Natural killer cell treated with Interleukin-12 subunit alpha and Interleukin-12 subunit beta and Interleukin-15 and Interleukin-18, amount 100 ng/mL, for 72 hours (primary cell): Measurements from ENCODE around the gene UHRF1. TPM values are rescaled to one million over a fixed set of nuclear protein-coding genes. Genes with fewer than 3 reads are reported as not detected.
A peak's percentile ranks its signal among the peaks of the same experiment; 100 is the strongest.

Experiments used
- ATAC-seq, 2 donors: fragments of 150-1000 bp; cut with Tn5 transposase in 1 of 2; sonication (Bioruptor Pico), chemical (Tn5 transposase) in 1 of 2; 2 replicates each; pipeline ENCODE4 v1.10.0; 2021
- DNase-seq: peaks from one replicate; pipeline ENCODE4 v3.0.0; 2022; ENCODE audit warnings: low spot score
- H3K27ac Mint-ChIP-seq, 2 donors: 1 replicate in 1 of 2; 2 replicates in 1 of 2; pipeline ENCODE4 v1.8.0; 2022; ENCODE audit warnings: mixed read lengths in 2 of 2, mild to moderate bottlenecking in 1 of 2, moderate library complexity in 1 of 2
- H3K27me3 Mint-ChIP-seq, 2 donors: 1 replicate in 1 of 2; 2 replicates in 1 of 2; pipeline ENCODE4 v1.8.0; 2022; ENCODE audit warnings: mixed read lengths in 2 of 2
- H3K36me3 Mint-ChIP-seq: one replicate; pipeline ENCODE4 v1.8.0; 2022; ENCODE audit warnings: mixed read lengths
- H3K4me1 Mint-ChIP-seq, 2 donors: 1 replicate in 1 of 2; 2 replicates in 1 of 2; pipeline ENCODE4 v1.8.0; 2022; ENCODE audit warnings: low read depth in 2 of 2, mixed read lengths in 2 of 2, mild to moderate bottlenecking in 1 of 2
- H3K4me3 Mint-ChIP-seq: one replicate; pipeline ENCODE4 v1.8.0; 2022; ENCODE audit warnings: mixed read lengths
- H3K9me3 Mint-ChIP-seq: 2 replicates; pipeline ENCODE4 v1.8.0; 2022; ENCODE audit warnings: mixed read lengths
- total RNA-seq, 2 donors: library from RNA; stranded (reverse); gene quantifications; one replicate each; pipeline ENCODE4 v1.2.3, GENCODE V29; 2022

The UHRF1 gene
- 100 to 1,000 TPM in 1 of 2 donors, 10 to 100 TPM in 1; 75.5 to 201 TPM for total RNA-seq

DNA sequence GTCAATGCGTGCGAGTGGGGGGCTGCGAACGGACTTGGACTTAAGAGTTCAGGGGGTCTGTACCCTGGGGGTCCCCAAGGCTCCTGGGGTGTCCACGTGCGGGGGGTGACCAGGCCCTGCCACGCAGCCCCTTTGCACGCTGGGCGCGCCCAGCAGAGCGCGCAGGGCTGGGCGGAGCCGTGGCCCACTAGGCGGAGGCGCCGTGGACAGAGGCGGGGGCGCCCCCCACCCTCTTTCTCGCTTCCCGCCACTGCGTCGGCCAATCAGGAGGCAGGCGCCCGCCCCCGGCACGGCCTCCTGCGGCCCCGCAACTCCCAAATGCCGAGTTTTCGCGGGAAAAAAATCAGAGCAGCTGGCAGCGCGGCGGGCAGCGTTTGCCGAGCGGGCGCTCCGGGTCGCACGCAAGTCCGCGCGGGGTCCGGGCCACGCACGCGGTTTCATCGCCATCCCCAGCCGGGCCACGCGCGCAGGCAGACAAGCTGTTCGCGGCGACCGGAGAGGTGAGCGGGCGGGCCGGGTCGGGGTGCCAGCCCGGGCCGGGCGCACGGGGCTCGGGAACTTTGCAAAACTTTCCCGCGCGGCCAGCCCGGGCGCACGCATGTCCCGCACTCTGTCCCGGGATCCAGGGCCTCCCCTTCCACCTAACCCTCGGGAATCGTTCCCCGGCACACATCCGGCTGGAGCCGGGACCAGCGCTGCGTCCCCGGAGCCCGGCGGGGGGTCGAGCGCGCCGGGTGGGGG lies at the start of gene UHRF1:
UHRF1 (plus strand) TSS at position 346 of the 741 bp plus-strand sequence. CDS start 1,385 bp downstream, outside the sequence.
- ATAC-seq (peak; percentile 72 to 74), DNase-seq (peak; percentile 80)
- Mint-ChIP-seq H3K27me3 (no peaks in the 10 kb centered on the region), H3K36me3 (peaks cover 9% of the 10 kb centered on the region), H3K27ac (peak within 1 kb of the TSS in 1 of 2 donors; percentile 97), H3K4me3 (peak within 1 kb of the TSS; percentile 100), H3K9me3 (no peaks in the 10 kb centered on the region), H3K4me1 (peaks cover 34 to 40% of the 10 kb centered on the region in 2 donors)

DNA sequence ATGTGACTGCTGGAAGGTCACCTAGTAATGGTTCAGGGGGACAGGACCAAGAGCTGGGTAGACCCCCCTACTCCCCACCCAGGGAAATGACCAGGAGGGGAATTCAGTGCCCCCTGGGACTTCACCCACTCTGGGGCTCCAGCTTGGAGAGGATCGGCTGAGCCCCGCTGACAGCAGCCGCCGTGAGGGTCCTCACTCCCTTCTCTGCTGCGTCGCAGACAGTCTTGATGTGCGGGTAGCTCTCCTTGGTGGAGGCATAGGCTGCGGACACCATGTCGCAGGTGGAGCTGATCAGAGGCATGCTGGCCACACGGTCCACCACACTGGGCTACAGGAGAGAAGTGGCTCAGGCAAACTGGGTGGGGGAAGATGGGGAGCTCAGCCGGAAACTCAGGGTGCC lies 49.6 kb upstream of the UHRF1 start:
- peak in 1 of 2 donors; percentile 32 for ATAC-seq
- Mint-ChIP-seq H3K36me3 (no peaks in the 10 kb centered on the region), H3K27ac (no peak overlapping the region), H3K9me3 (no peaks in the 10 kb centered on the region), H3K27me3 (no peaks in the 10 kb centered on the region), H3K4me3 (no peak overlapping the region), H3K4me1 (no peaks in the 10 kb centered on the region)
- DNase-seq: no peak

DNA sequence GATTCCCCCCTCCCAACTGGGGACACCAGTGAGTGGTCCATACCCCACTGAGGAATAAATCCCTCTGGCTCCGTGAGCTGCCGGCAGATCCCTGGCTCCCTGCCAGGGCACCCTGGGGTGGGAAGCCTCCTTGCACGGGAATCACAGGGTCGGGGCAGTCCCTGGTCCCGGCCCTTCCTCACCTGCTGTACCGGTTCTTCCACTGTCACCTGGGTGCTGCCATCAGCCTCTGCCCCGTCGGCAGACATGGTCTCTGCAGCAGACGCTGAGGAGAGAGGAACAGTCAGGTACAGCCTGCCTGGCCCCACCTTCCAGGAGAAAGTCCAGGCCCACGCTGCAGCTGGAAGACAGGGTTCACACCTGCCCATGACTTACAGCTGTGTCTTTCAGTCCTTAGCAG lies 48.2 kb upstream of the UHRF1 start:
- Mint-ChIP-seq H3K27ac (no peak overlapping the region), H3K36me3 (no peaks in the 10 kb centered on the region), H3K4me3 (no peak overlapping the region), H3K9me3 (no peaks in the 10 kb centered on the region), H3K4me1 (no peaks in the 10 kb centered on the region), H3K27me3 (no peaks in the 10 kb centered on the region)
- DNase-seq: no peak
- ATAC-seq: peak in 1 of 2 donors; percentile 32

DNA sequence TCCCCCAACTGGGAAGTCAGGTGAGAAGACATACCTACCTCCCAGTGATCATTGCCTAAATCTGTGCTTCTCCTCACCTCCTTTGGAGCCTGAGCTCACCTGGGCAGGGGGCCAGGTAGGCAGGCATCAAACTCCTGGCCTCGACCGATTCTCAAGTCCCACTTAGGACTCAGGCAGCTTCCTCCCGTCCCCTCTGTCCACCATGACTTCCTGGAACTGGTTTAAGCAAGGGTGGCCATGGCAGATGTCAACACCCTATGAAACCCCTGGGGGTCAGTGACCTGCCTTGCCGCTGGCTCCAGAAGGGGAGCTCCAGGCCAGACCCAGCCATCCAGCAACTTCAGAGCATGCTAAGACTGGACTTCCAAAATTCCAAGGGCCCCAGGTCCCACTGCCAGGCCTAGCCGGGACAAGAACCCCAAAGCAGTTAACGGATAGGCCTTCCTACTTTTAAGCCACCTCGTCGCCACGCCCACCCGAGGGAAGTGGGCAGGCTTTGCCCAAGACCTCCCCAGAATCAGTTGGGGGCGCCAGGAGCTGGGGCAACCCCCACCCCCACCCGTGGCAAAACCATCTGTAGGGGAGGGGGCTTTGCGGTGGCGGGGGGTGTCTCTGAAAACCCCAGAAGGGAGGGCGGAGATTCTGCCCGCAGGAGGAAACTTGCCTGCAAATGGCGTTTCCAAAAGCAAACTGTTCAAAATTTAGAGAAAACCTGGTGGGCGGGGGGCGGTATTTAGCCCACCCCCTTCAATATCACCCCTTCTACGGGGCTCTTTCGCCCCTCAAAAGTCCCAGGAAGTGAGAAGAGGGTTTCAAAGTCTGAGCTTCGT lies 42.5 kb upstream of the UHRF1 start:
- no peaks in the 10 kb centered on the region for H3K27me3 Mint-ChIP-seq
- ATAC-seq (no peak), DNase-seq (peak; percentile 65)
- H3K27ac Mint-ChIP-seq: peak overlapping the region in 1 of 2 donors; percentile 45
- H3K4me3 Mint-ChIP-seq: peak overlapping the region; percentile 77
- H3K36me3 Mint-ChIP-seq: no peaks in the 10 kb centered on the region
- H3K9me3 Mint-ChIP-seq: no peaks in the 10 kb centered on the region
- H3K4me1 Mint-ChIP-seq: peaks cover 11 to 23% of the 10 kb centered on the region in 2 donors

GRCh38 chr19:4867534-4868285 lies 41.6 kb upstream of the UHRF1 start, which contains the start of gene PLIN3:
Gene PLIN3, minus strand, starts transcription at chr19:4867667. Its CDS starts 6,273 bp downstream, at chr19:4861394.
- peak; percentile 95 for DNase-seq
- H3K9me3 Mint-ChIP-seq: no peaks in the 10 kb centered on the region
- peak; percentile 97 to 99 for ATAC-seq
- peaks cover 15 to 26% of the 10 kb centered on the region in 2 donors for H3K4me1 Mint-ChIP-seq
- no peaks in the 10 kb centered on the region for H3K36me3 Mint-ChIP-seq
- H3K27me3 Mint-ChIP-seq: peaks cover 0 to 2% of the 10 kb centered on the region in 2 donors
- H3K4me3 Mint-ChIP-seq: peak within 1 kb of the TSS; percentile 77
- peak within 1 kb of the TSS in 1 of 2 donors; percentile 45 for H3K27ac Mint-ChIP-seq

GRCh38 chr19:4868286-4868834 lies 40.9 kb upstream of the UHRF1 start:
- ATAC-seq (no peak), DNase-seq (no peak)
- peaks cover 16 to 27% of the 10 kb centered on the region in 2 donors for H3K4me1 Mint-ChIP-seq
- H3K27ac Mint-ChIP-seq: peak overlapping the region in 1 of 2 donors; percentile 43
- peak overlapping the region; percentile 77 for H3K4me3 Mint-ChIP-seq
- H3K9me3 Mint-ChIP-seq: no peaks in the 10 kb centered on the region
- H3K27me3 Mint-ChIP-seq: peaks cover 0 to 2% of the 10 kb centered on the region in 2 donors
- no peaks in the 10 kb centered on the region for H3K36me3 Mint-ChIP-seq

DNA sequence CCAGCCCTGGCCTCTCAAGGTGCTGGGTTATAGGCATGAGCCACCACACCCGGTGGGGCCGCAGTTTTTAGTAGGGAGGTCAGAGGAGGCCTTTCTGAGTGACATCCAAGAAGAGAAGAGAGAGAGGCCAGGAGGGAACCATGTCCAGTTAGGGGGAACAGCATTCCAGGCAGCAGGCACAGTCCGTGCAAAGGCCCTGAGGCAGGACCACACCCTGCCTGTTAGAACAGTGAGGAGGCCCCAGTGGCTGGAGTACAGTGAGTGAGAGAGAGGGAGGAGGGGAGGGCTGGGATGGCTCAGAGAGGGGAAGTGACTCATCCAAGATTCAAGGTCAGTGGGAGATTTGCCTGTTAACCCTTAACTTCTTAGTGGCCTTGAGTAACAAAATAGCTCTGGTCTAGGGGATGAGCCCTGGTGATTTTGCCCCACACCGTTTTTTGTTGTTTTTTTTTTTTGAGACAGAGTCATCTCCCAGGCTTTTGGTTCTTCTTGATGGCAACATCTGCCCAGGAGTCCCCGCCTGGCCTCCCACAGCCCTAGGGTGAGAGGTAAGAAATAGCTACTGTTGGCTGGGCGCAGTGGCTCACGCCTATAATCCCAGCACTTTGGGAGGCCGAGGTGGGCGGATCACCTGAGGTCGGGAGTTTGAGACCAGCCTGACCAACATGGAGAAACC lies 39.1 kb upstream of the UHRF1 start:
- H3K27ac Mint-ChIP-seq: peak overlapping the region in 1 of 2 donors; percentile 69
- ATAC-seq (peak; percentile 54 to 70), DNase-seq (peak; percentile 66)
- H3K27me3 Mint-ChIP-seq: peaks cover 0 to 2% of the 10 kb centered on the region in 2 donors
- peaks cover 16 to 27% of the 10 kb centered on the region in 2 donors for H3K4me1 Mint-ChIP-seq
- H3K4me3 Mint-ChIP-seq: peak overlapping the region; percentile 21
- H3K9me3 Mint-ChIP-seq: no peaks in the 10 kb centered on the region
- no peaks in the 10 kb centered on the region for H3K36me3 Mint-ChIP-seq

- no peaks in the 10 kb centered on the region for H3K36me3 Mint-ChIP-seq
- no peak for DNase-seq
- no peaks in the 10 kb centered on the region for H3K9me3 Mint-ChIP-seq
- ATAC-seq: no peak
- H3K4me3 Mint-ChIP-seq: no peak overlapping the region
- peak overlapping the region in 1 of 2 donors; percentile 16 for H3K27ac Mint-ChIP-seq
- peaks cover 16 to 22% of the 10 kb centered on the region in 2 donors for H3K4me1 Mint-ChIP-seq
- H3K27me3 Mint-ChIP-seq: peaks cover 0 to 2% of the 10 kb centered on the region in 2 donors
These were observed 37.6 kb upstream of the UHRF1 start for GRCh38 chr19:4871711-4872110.

GRCh38 chr19:4873930-4874329 lies 35.4 kb upstream of the UHRF1 start:
- H3K27ac Mint-ChIP-seq: no peak overlapping the region
- H3K27me3 Mint-ChIP-seq: peaks cover 0 to 2% of the 10 kb centered on the region in 2 donors
- ATAC-seq: no peak
- H3K36me3 Mint-ChIP-seq: no peaks in the 10 kb centered on the region
- no peak overlapping the region for H3K4me3 Mint-ChIP-seq
- H3K9me3 Mint-ChIP-seq: no peaks in the 10 kb centered on the region
- peaks cover 13 to 16% of the 10 kb centered on the region in 2 donors for H3K4me1 Mint-ChIP-seq
- DNase-seq: no peak

GRCh38 chr19:4877753-4878490 lies 31.4 kb upstream of the UHRF1 start:
- H3K9me3 Mint-ChIP-seq: no peaks in the 10 kb centered on the region
- no peaks in the 10 kb centered on the region for H3K27me3 Mint-ChIP-seq
- peak in 1 of 2 donors; percentile 45 for ATAC-seq
- DNase-seq: no peak
- H3K27ac Mint-ChIP-seq: no peak overlapping the region
- no peaks in the 10 kb centered on the region for H3K4me1 Mint-ChIP-seq
- no peak overlapping the region for H3K4me3 Mint-ChIP-seq
- H3K36me3 Mint-ChIP-seq: no peaks in the 10 kb centered on the region

- ATAC-seq (peak in 1 of 2 donors; percentile 9), DNase-seq (no peak)
- Mint-ChIP-seq H3K27ac (no peak overlapping the region), H3K27me3 (no peaks in the 10 kb centered on the region), H3K4me3 (no peak overlapping the region), H3K9me3 (no peaks in the 10 kb centered on the region), H3K36me3 (no peaks in the 10 kb centered on the region), H3K4me1 (peaks cover 0 to 1% of the 10 kb centered on the region in 2 donors)
These were observed 30.8 kb upstream of the UHRF1 start for GRCh38 chr19:4878491-4878968.

DNA sequence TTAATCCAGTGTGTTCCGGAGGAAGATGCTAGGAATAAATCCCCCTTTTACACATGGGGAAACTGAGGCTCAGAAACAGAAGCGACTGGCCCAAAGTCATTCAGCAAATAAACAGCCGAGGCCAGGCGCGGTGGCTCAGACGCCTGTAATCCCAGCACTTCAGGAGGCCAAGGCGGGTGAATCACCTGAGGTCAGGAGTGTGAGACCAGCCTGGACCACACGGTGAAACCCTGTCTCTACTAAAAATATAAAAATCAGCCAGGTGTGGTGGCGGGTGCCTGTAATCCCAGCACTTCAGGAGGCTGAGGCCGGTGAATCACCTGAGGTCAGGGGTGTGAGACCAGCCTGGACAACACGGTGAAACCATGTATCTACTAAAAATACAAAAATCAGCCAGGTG lies 30.3 kb upstream of the UHRF1 start:
- H3K4me3 Mint-ChIP-seq: no peak overlapping the region
- DNase-seq: no peak
- no peaks in the 10 kb centered on the region for H3K36me3 Mint-ChIP-seq
- H3K9me3 Mint-ChIP-seq: no peaks in the 10 kb centered on the region
- H3K4me1 Mint-ChIP-seq: peaks cover 0 to 3% of the 10 kb centered on the region in 2 donors
- H3K27me3 Mint-ChIP-seq: no peaks in the 10 kb centered on the region
- no peak overlapping the region for H3K27ac Mint-ChIP-seq
- ATAC-seq: no peak
